ENCODE measurements around the gene C11orf52.

Gene C11orf52

GRCh38 chr11:111939836-111940604 lies 21.3 kb downstream of the C11orf52 start:
- no peak for DNase-seq (ENCODE audit: low read depth)

- no peak for DNase-seq (ENCODE audit: low read depth)
Measured at GRCh38 chr11:111941963-111942362, 23.2 kb downstream of the C11orf52 start.

GRCh38 chr11:111942829-111943228 lies 24.1 kb downstream of the C11orf52 start:
- DNase-seq (ENCODE audit: low read depth), result no peak

- DNase-seq (ENCODE audit: low read depth), result no peak
Measured at GRCh38 chr11:111944139-111944538, 25.4 kb downstream of the C11orf52 start.

- DNase-seq (ENCODE audit: low read depth), result no peak
Measured at GRCh38 chr11:111944651-111945051, 25.9 kb downstream of the C11orf52 start.

- DNase-seq (ENCODE audit: low read depth), result no peak
Measured at GRCh38 chr11:111945198-111945597, 26.5 kb downstream of the C11orf52 start.

- no peak for DNase-seq (ENCODE audit: low read depth)
Measured at GRCh38 chr11:111946499-111946898, 27.8 kb downstream of the C11orf52 start.

- DNase-seq (ENCODE audit: low read depth), result no peak
Measured at GRCh38 chr11:111947143-111947542, 28.4 kb downstream of the C11orf52 start.

GRCh38 chr11:111949519-111950426 lies 31.1 kb downstream of the C11orf52 start:
- DNase-seq (ENCODE audit: low read depth), result no peak

- no peak for DNase-seq (ENCODE audit: low read depth)
Measured at GRCh38 chr11:111951565-111951964, 32.9 kb downstream of the C11orf52 start.

GRCh38 chr11:111954154-111954553 lies 35.4 kb downstream of the C11orf52 start:
- no peak for DNase-seq (ENCODE audit: low read depth)

- DNase-seq (ENCODE audit: low read depth), result no peak
Measured at GRCh38 chr11:111957663-111958444, 39.1 kb downstream of the C11orf52 start.

GRCh38 chr11:111960916-111961315 lies 42.2 kb downstream of the C11orf52 start:
- no peak for DNase-seq (ENCODE audit: low read depth)

GRCh38 chr11:111961389-111962300 lies 42.9 kb downstream of the C11orf52 start:
- no peak for DNase-seq (ENCODE audit: low read depth)

- DNase-seq (ENCODE audit: low read depth), result no peak
Measured at GRCh38 chr11:111963931-111964340, 45.2 kb downstream of the C11orf52 start.

GRCh38 chr11:111966678-111967077 lies 48.0 kb downstream of the C11orf52 start:
- no peak for DNase-seq (ENCODE audit: low read depth)

GRCh38 chr11:111967649-111968048 lies 48.9 kb downstream of the C11orf52 start:
- no peak for DNase-seq (ENCODE audit: low read depth)

GRCh38 chr11:111969344-111969743 lies 50.6 kb downstream of the C11orf52 start:
- no peak for DNase-seq (ENCODE audit: low read depth)

- no peak for DNase-seq (ENCODE audit: low read depth)
Measured at GRCh38 chr11:111974446-111974845, 55.7 kb downstream of the C11orf52 start.

- DNase-seq (ENCODE audit: low read depth), result no peak
Measured at GRCh38 chr11:111975076-111975806, 56.5 kb downstream of the C11orf52 start.
